Motor neuron (in vitro differentiated cells): ENCODE results near the gene MRM3. TPM values are rescaled to one million over a fixed set of nuclear protein-coding genes. Genes with fewer than 3 reads are reported as not detected.

Experiments used
- ATAC-seq, 8 experiments: fragments of 200-7000 bp; cut with Tn5 transposase; replicated peaks in 6 of 8; 2 replicates each; pipeline ENCODE4 v1.8.0; 2021; ENCODE audit warnings: mild to moderate bottlenecking in 8 of 8, moderate library complexity in 8 of 8
- H3K27ac ChIP-seq, 2 donors: fragments of 250-450 bp; sonication (Bioruptor Pico); 2 replicates each; pipeline ENCODE4 v1.9.0; 2021; ENCODE audit warnings: antibody characterized with exemption in 2 of 2, mild to moderate bottlenecking in 2 of 2, moderate library complexity in 1 of 2
- H3K4me1 ChIP-seq, 2 donors: fragments of 250-450 bp; sonication (Bioruptor Pico); replicated peaks in 1 of 2; 2 replicates each; pipeline ENCODE4 v1.6.1; 2021; ENCODE audit warnings: antibody characterized with exemption in 2 of 2, mild to moderate bottlenecking in 2 of 2, moderate library complexity in 1 of 2
- H3K4me3 ChIP-seq, 5 donors: fragments of 250-450 bp; sonication (Bioruptor Pico); 2 replicates each; pipeline ENCODE4 v1.9.0; 2021; ENCODE audit warnings: antibody characterized with exemption in 5 of 5, mild to moderate bottlenecking in 5 of 5, moderate library complexity in 4 of 5
- WGBS, 10 experiments: fragments of 450-650 bp; shearing (Covaris generic); methylation state at CpG; one replicate each; pipeline ENCODE4 v1.0.0; 2022; 5-methylcytosine and 5-hydroxymethylcytosine counted together
- in situ Hi-C, 9 experiments: fragments of 400-800 bp; cut with MboI; loops; one replicate each; pipeline ENCODE4 v1.15.0; 2021; ENCODE audit warnings: low sequenced_read_pairs in 9 of 9, low pct_unique_long_range_greater_than_20kb in 2 of 9; ENCODE audit not compliant: unreplicated experiment in 9 of 9
- total RNA-seq, 8 experiments: library from RNA; unstranded; fragments of 300-600 nt; gene quantifications; 2 replicates each; pipeline versions ENCODE4 v1.2.3 to v1.2.4, GENCODE V29; 2022

Gene MRM3
- 10 to 100 TPM; 13.4 to 30.6 (median 20.9) TPM for total RNA-seq

GRCh38 chr17:781805-782731 is at the start of gene MRM3, which contains the start of gene GLOD4:
Gene MRM3 (plus strand): TSS chr17:782353. CDS start chr17:782379, 26 bp downstream.
Gene GLOD4 (minus strand): TSS chr17:782280. CDS start chr17:782255, 25 bp downstream.
- Histone ChIP-seq H3K4me3 (peak within 1 kb of the TSS; percentile 71 to 94 (median 82)), H3K4me1 (peaks cover 12 to 19% of the 10 kb centered on the region in 2 donors), H3K27ac (peak within 1 kb of the TSS; percentile 84 to 89)
- peak; percentile 94 to 98 (median 97) for ATAC-seq
- in situ Hi-C loops: loop anchor here in 1 of 9 experiments (25.0 kb wide), 1 partner anchor 205 kb away; the partner anchor contains the start of genes NXN and TIMM22
- 0 to 2% (median 0%) methylated on average over 2 to 29 of the region's 87 CpGs; no CpG with 5 or more reads in 2 of the 10 experiments for WGBS, 10 experiments

- in situ Hi-C loops: no loop called here
- H3K27ac ChIP-seq: peak overlapping the region; percentile 73 to 84
- peaks cover 6 to 7% of the 10 kb centered on the region in 2 donors for H3K4me1 ChIP-seq
- peak; percentile 46 to 70 (median 60) for ATAC-seq
- WGBS, 10 experiments: 0 to 31% (median 2%) methylated on average over 1 to 18 of the region's 57 CpGs; no CpG with 5 or more reads in 3 of the 10 experiments
- peak overlapping the region; percentile 68 to 92 (median 82) for H3K4me3 ChIP-seq
These were observed 49.0 kb upstream of the MRM3 start for GRCh38 chr17:732902-733720.

GRCh38 chr17:733743-734142 is 48.4 kb upstream of the MRM3 start:
- peaks cover 6 to 7% of the 10 kb centered on the region in 2 donors for H3K4me1 ChIP-seq
- in situ Hi-C loops: no loop called here
- no peak for ATAC-seq
- 20 to 92% (median 72%) methylated on average over 1 to 9 of the region's 10 CpGs; no CpG with 5 or more reads in 1 of the 10 experiments for WGBS, 10 experiments
- no peak overlapping the region for H3K27ac ChIP-seq
- H3K4me3 ChIP-seq: peak overlapping the region; percentile 68 to 92 (median 82)

- Histone ChIP-seq H3K4me1 (peaks cover 6 to 7% of the 10 kb centered on the region in 2 donors), H3K4me3 (no peak overlapping the region), H3K27ac (no peak overlapping the region)
- in situ Hi-C loops: no loop called here
- no peak for ATAC-seq
- WGBS, 10 experiments: 67 to 100% (median 91%) methylated on average over 1 to 9 of the region's 13 CpGs; no CpG with 5 or more reads in 2 of the 10 experiments
These were observed 44.5 kb upstream of the MRM3 start for GRCh38 chr17:737561-738113.

GRCh38 chr17:740240-741017 is 41.7 kb upstream of the MRM3 start:
- in situ Hi-C loops: no loop called here
- 82 to 100% (median 94%) methylated on average over 2 to 17 of the region's 18 CpGs; no CpG with 5 or more reads in 2 of the 10 experiments for WGBS, 10 experiments
- Histone ChIP-seq H3K4me3 (no peak overlapping the region), H3K27ac (no peak overlapping the region), H3K4me1 (no peaks in the 10 kb centered on the region)
- peak in 2 of 8 experiments; percentile 63 to 66 for ATAC-seq

GRCh38 chr17:742147-742793 is 39.9 kb upstream of the MRM3 start:
- Histone ChIP-seq H3K27ac (no peak overlapping the region), H3K4me3 (no peak overlapping the region), H3K4me1 (no peaks in the 10 kb centered on the region)
- ATAC-seq: no peak
- in situ Hi-C loops: no loop called here
- WGBS, 10 experiments: 67 to 100% (median 80%) methylated on average over 1 to 9 of the region's 11 CpGs; no CpG with 5 or more reads in 1 of the 10 experiments

- ATAC-seq: no peak
- no peak overlapping the region for H3K27ac ChIP-seq
- H3K4me1 ChIP-seq: no peaks in the 10 kb centered on the region
- no peak overlapping the region for H3K4me3 ChIP-seq
- 69 to 100% (median 95%) methylated on average over 1 to 4 of the region's 4 CpGs; no CpG with 5 or more reads in 4 of the 10 experiments for WGBS, 10 experiments
- in situ Hi-C loops: no loop called here
These were observed 39.0 kb upstream of the MRM3 start for GRCh38 chr17:743139-743538.

GRCh38 chr17:744937-745336 is 37.2 kb upstream of the MRM3 start:
- ATAC-seq: no peak
- in situ Hi-C loops: no loop called here
- 25 to 100% (median 88%) methylated on average over 1 to 5 of the region's 9 CpGs; no CpG with 5 or more reads in 4 of the 10 experiments for WGBS, 10 experiments

GRCh38 chr17:745406-745805 is 36.7 kb upstream of the MRM3 start:
- WGBS, 10 experiments: 100% methylated on average over 1 of the region's 11 CpGs; no CpG with 5 or more reads in 8 of the 10 experiments
- no peak overlapping the region for H3K27ac ChIP-seq
- no peak for ATAC-seq
- no peak overlapping the region for H3K4me3 ChIP-seq
- in situ Hi-C loops: no loop called here
- H3K4me1 ChIP-seq: peaks cover 0 to 2% of the 10 kb centered on the region in 2 donors

More at GRCh38 chr17:744937-745336, 37.2 kb upstream of the MRM3 start:
- Histone ChIP-seq H3K4me3 (no peak overlapping the region), H3K4me1 (no peaks in the 10 kb centered on the region), H3K27ac (no peak overlapping the region)

- H3K4me1 ChIP-seq: peaks cover 5 to 10% of the 10 kb centered on the region in 2 donors
- 83 to 100% (median 93%) methylated on average over 1 to 7 of the region's 9 CpGs; no CpG with 5 or more reads in 4 of the 10 experiments for WGBS, 10 experiments
- in situ Hi-C loops: no loop called here
These were observed 36.0 kb upstream of the MRM3 start for GRCh38 chr17:746181-746580.

GRCh38 chr17:746783-747629 is 35.1 kb upstream of the MRM3 start:
- WGBS, 10 experiments: 87 to 97% (median 92%) methylated on average over 2 to 21 of the region's 38 CpGs; no CpG with 5 or more reads in 5 of the 10 experiments
- in situ Hi-C loops: no loop called here
- ATAC-seq: no peak
- Histone ChIP-seq H3K4me3 (no peak overlapping the region), H3K4me1 (peaks cover 5 to 10% of the 10 kb centered on the region in 2 donors), H3K27ac (no peak overlapping the region)

More at GRCh38 chr17:746181-746580, 36.0 kb upstream of the MRM3 start:
- ATAC-seq: no peak
- no peak overlapping the region for H3K27ac ChIP-seq
- H3K4me3 ChIP-seq: no peak overlapping the region
